Glutamatergic neuron (in vitro differentiated cells): ENCODE results near the gene FAM111A. TPM values are rescaled to one million over a fixed set of nuclear protein-coding genes. Genes with fewer than 3 reads are reported as not detected.
A peak's percentile ranks its signal among the peaks of the same experiment; 100 is the strongest.

Experiments
- DNase-seq: peaks from one replicate; pipeline ENCODE4 v3.0.0; 2022
- H3K27ac Mint-ChIP-seq: one replicate; pipeline ENCODE4 v1.8.0; 2020; ENCODE audit warnings: mild to moderate bottlenecking, mixed read lengths, inconsistent platforms; ENCODE audit not compliant: unreplicated experiment
- H3K27me3 Mint-ChIP-seq: one replicate; pipeline ENCODE4 v1.8.0; 2020; ENCODE audit warnings: mild to moderate bottlenecking, moderate library complexity, mixed read lengths, inconsistent platforms; ENCODE audit not compliant: unreplicated experiment
- H3K36me3 Mint-ChIP-seq: one replicate; pipeline ENCODE4 v1.8.0; 2020; ENCODE audit warnings: mild to moderate bottlenecking, mixed read lengths, inconsistent platforms; ENCODE audit not compliant: unreplicated experiment
- H3K4me1 Mint-ChIP-seq: one replicate; pipeline ENCODE4 v1.8.0; 2020; ENCODE audit warnings: mild to moderate bottlenecking, low read depth, mixed read lengths, inconsistent platforms; ENCODE audit not compliant: unreplicated experiment
- H3K4me3 Mint-ChIP-seq: one replicate; pipeline ENCODE4 v1.8.0; 2020; ENCODE audit warnings: mild to moderate bottlenecking, mixed read lengths, inconsistent platforms; ENCODE audit not compliant: unreplicated experiment
- H3K9me3 Mint-ChIP-seq: one replicate; pipeline ENCODE4 v1.8.0; 2020; ENCODE audit warnings: mild to moderate bottlenecking, moderate library complexity, mixed read lengths, inconsistent platforms; ENCODE audit not compliant: unreplicated experiment
- total RNA-seq: library from RNA; stranded (reverse); fragmentation: NEBNext Ultra II Directional; extraction: Animal tissue kit (Norgen Biotek cat#: 25700); gene quantifications from one replicate; pipeline ENCODE4 v1.2.1, GENCODE V29; 2021; ENCODE audit not compliant: unreplicated experiment
- TF ChIP-seq, protein P1 (sequence below): fragments of 200-600 bp; sonication (generic); IDR thresholded peaks from one replicate; pipeline ENCODE4 v1.5.0; 2021; ENCODE audit not compliant: partially characterized antibody, unreplicated experiment

FAM111A gene
- total RNA-seq, 1 donor from 2014 or later, result 3.1 TPM

DNA sequence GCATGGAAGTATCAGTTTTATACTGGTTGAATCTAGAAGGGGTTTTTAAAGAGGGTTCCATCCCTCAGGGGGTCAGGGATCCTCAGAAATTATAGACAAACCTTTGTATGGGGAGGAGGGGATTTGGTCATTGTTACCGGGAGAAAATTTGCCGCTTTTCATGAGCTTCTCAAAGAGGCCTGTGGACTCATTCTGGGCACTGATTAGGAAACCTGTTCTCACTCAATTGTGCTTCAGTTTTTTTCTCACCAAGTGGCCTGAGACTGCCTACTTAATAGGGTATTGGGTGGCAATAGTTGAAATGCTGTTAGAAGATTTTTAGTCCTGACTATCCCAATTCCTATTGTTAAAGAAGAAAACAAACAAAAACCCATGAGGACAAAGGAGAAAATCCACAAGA is 56.1 kb downstream of the FAM111A start:
- peaks cover 1% of the 10 kb centered on the region for H3K9me3 Mint-ChIP-seq
- H3K4me1 Mint-ChIP-seq, result no peaks in the 10 kb centered on the region
- no peaks in the 10 kb centered on the region for H3K36me3 Mint-ChIP-seq
- H3K4me3 Mint-ChIP-seq, result no peak overlapping the region
- TF ChIP-seq, protein P1, sequence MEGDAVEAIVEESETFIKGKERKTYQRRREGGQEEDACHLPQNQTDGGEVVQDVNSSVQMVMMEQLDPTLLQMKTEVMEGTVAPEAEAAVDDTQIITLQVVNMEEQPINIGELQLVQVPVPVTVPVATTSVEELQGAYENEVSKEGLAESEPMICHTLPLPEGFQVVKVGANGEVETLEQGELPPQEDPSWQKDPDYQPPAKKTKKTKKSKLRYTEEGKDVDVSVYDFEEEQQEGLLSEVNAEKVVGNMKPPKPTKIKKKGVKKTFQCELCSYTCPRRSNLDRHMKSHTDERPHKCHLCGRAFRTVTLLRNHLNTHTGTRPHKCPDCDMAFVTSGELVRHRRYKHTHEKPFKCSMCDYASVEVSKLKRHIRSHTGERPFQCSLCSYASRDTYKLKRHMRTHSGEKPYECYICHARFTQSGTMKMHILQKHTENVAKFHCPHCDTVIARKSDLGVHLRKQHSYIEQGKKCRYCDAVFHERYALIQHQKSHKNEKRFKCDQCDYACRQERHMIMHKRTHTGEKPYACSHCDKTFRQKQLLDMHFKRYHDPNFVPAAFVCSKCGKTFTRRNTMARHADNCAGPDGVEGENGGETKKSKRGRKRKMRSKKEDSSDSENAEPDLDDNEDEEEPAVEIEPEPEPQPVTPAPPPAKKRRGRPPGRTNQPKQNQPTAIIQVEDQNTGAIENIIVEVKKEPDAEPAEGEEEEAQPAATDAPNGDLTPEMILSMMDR, result no peak
- no peak overlapping the region for H3K27ac Mint-ChIP-seq
- no peak for DNase-seq
- no peaks in the 10 kb centered on the region for H3K27me3 Mint-ChIP-seq

DNA sequence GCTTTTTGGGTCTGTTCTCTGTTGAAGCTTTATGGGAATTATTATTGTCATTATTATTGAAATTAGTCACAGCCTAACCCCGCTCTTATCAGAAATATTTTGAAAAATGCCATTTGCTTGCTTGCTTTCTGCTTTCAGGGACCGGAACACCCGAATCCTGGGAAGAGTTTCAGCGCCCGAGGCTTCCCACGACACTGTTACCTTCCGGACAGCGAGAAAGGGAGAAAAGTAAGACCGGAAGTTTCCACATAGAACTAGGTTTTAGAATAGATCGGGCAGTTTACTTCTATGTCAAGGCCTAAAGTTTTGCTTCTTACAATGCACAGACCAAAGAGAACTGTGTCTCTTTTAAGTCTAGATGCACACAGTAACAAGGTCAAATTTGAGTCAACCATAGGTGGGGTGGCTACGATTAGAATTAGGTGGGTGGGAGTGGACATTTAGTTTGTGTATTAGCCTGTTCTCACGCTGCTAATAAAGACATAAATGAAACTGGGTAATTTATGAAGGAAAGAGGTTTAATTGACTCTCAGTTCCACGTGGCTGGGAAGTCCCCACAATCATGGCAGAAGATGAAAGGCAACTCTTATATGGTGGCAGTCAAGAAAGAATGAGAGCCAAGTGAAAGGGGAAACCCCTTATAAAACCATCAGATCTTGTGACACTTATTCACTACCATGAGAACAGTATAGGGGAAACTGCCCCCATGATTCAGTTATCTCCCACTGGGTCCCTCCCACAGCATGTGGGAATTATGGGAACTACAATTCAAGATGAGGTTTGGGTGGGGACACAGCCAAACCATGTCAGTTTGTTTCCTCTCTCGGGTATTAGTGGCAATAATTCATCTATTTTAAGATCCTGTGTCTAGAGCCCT is 57.1 kb downstream of the FAM111A start:
- H3K9me3 Mint-ChIP-seq, result peaks cover 1% of the 10 kb centered on the region
- no peak overlapping the region for H3K4me3 Mint-ChIP-seq
- H3K27me3 Mint-ChIP-seq, result peaks cover 2% of the 10 kb centered on the region
- H3K4me1 Mint-ChIP-seq, result no peaks in the 10 kb centered on the region
- DNase-seq, result no peak
- TF ChIP-seq, protein P1, result no peak
- no peaks in the 10 kb centered on the region for H3K36me3 Mint-ChIP-seq
- no peak overlapping the region for H3K27ac Mint-ChIP-seq

DNA sequence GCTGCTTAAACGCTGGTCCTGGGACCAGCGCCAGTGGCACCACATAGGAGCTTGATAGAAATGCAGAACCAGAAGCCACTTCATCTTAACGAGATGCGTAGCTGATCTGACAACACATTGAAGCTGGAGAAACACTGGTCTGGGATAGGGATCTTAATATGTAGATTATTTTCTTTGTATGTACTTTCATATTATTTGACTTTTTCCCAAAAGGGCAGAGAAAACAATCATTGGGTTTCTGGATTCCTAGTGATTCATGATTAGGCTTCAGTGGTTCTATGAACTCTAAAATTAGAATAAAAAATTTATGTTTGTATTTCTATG is 57.7 kb downstream of the FAM111A start:
- no peak for DNase-seq
- Mint-ChIP-seq H3K27me3 (peaks cover 2% of the 10 kb centered on the region), H3K9me3 (peaks cover 1% of the 10 kb centered on the region), H3K4me3 (no peak overlapping the region), H3K4me1 (no peaks in the 10 kb centered on the region), H3K27ac (no peak overlapping the region), H3K36me3 (no peaks in the 10 kb centered on the region)
- TF ChIP-seq, protein P1, result no peak

DNA sequence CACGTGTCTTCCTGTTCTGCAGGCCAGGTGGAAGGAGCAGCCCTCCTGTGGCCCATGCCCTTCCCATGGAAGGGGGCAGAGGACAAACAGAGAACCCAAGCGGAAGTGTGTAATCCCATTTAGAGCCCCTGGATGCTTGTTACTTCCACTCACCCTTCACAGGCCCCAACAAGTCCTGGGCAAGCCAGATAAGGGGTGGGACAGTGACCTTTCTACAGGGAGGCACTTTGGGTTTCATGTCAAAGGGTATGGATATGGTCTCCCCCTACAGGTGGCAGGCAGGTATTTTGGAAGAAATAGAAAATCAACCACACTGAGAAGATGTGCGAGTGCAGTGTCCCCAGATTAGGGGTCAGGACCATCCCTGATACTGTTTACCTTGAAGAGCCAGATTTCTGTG is 58.7 kb downstream of the FAM111A start:
- Mint-ChIP-seq H3K36me3 (no peaks in the 10 kb centered on the region), H3K27me3 (peaks cover 2% of the 10 kb centered on the region), H3K9me3 (peaks cover 1% of the 10 kb centered on the region), H3K27ac (no peak overlapping the region), H3K4me3 (no peak overlapping the region), H3K4me1 (no peaks in the 10 kb centered on the region)
- TF ChIP-seq, protein P1, result peak; percentile 23
- no peak for DNase-seq

Other genes with a start within 250 kb of the FAM111A start
- gene GLYATL1, start 203.4 kb upstream of the FAM111A start, total RNA-seq, result 0.42 TPM
- gene GLYATL1B, start 56.5 kb upstream of the FAM111A start, total RNA-seq, result not detected
- 6.4 TPM for gene FAM111B, start 35.6 kb upstream of the FAM111A start, total RNA-seq
- 4.1 TPM for gene DTX4, start 29.3 kb downstream of the FAM111A start, total RNA-seq
- gene MPEG1, start 70.1 kb downstream of the FAM111A start, total RNA-seq, result not detected
- not detected for gene OR5AN1, start 216.0 kb downstream of the FAM111A start, total RNA-seq